Measurements from ENCODE around the gene TNFRSF12A. TPM values are rescaled to one million over a fixed set of nuclear protein-coding genes. Genes with fewer than 3 reads are reported as not detected.
"Not testable (repeated sequence)": the region's sequence is repeated elsewhere in the genome, so short reads cannot be mapped to it uniquely, and the experiment has no call there.

The TNFRSF12A gene
- total and polyA plus RNA-seq, 2 of the 4 experiments (the other 2 are of a cell fraction), result 103 to 304 TPM

GRCh38 chr16:3051494-3051893, 31.3 kb downstream of the TNFRSF12A start:
- H3K9me1 ChIP-seq (ENCODE audit: insufficient read depth, low read length), result peaks cover 3% of the 10 kb centered on the region; the same call in 1 of the 2 replicates
- WGBS, 2 experiments (ENCODE audit: extremely low coverage in 2 of 2, insufficient read length in 1 of 2), result 59% methylated on average over 2 of the region's 9 CpGs; no CpG with 5 or more reads in 1 of the 2 experiments
- intact Hi-C loops (cut with micrococcal nuclease) (no loop called here), in situ Hi-C loops (cut with MboI; ENCODE audit: low sequenced_read_pairs) (no loop called here), dilution Hi-C loops (cut with HindIII; ENCODE audit: low sequenced_read_pairs, unreplicated experiment) (no loop called here)
- H3K4me3 ChIP-seq (ENCODE audit: insufficient read depth, low read depth, low read length), result no peak overlapping the region
- DNase-seq, result no peak
- no peak overlapping the region for H3K18ac ChIP-seq (ENCODE audit: low read depth, low read length)
- H2BK20ac ChIP-seq (ENCODE audit: low read depth, low read length), result no peak overlapping the region
- no peak overlapping the region for H3K14ac ChIP-seq (replicated peaks; ENCODE audit: low read depth, low read length)
- H2AK9ac ChIP-seq (replicated peaks; ENCODE audit: low read depth, low read length, poor library complexity), result no peak overlapping the region
- H3K4ac ChIP-seq (ENCODE audit: low read depth, low read length), result no peak overlapping the region
- no peaks in the 10 kb centered on the region for H4K20me1 ChIP-seq (ENCODE audit: insufficient read depth, low read length)
- no peak overlapping the region for H2BK15ac ChIP-seq (ENCODE audit: low read depth, low read length)
- no peak overlapping the region for H2AK5ac ChIP-seq (ENCODE audit: low read depth, low read length)
- no peak overlapping the region for H4K5ac ChIP-seq (ENCODE audit: low read depth, low read length)
- H3K23ac ChIP-seq (ENCODE audit: low read depth, low read length), result no peak overlapping the region
- H2AFZ ChIP-seq (replicated peaks; ENCODE audit: low read length, poor library complexity), result no peak overlapping the region
- no peak for TF ChIP-seq RAD21 (IDR thresholded peaks at IDR 0.05; ENCODE audit: low read length)
- no peak for TF ChIP-seq RCOR1 (IDR thresholded peaks at IDR 0.05; ENCODE audit: insufficient replicate concordance, low read length)
- no peak for TF ChIP-seq NFE2L2 (IDR thresholded peaks at IDR 0.05; ENCODE audit: low read depth, low read length)
- no peak for TF ChIP-seq RFX5 (IDR thresholded peaks at IDR 0.05; ENCODE audit: low read depth, low read length)
- TF ChIP-seq CEBPB (IDR thresholded peaks at IDR 0.05; ENCODE audit: low read depth, low read length), result no peak
- CTCF ChIA-PET, result no interaction called here
- H3K79me1 ChIP-seq (ENCODE audit: low read depth in 1 of 2, low read length in 2 of 2), result no peaks in the 10 kb centered on the region
- no peak overlapping the region for H2BK120ac ChIP-seq (ENCODE audit: low read depth, low read length)
- POLR2A ChIA-PET (ENCODE audit: unreplicated experiment), result no interaction called here
- peaks cover 39% of the 10 kb centered on the region for H3K27me3 ChIP-seq (ENCODE audit: control insufficient read depth, insufficient read depth, low read length)
- no TSS peak for BruUV-seq (replicated peaks)
- H4K91ac ChIP-seq (ENCODE audit: insufficient read depth, low read depth, low read length), result no peak overlapping the region
- H3K27ac ChIP-seq (ENCODE audit: insufficient read depth, low read length), result no peak overlapping the region
- H3K9ac ChIP-seq (ENCODE audit: low read depth, low read length), result no peak overlapping the region
- no peaks in the 10 kb centered on the region for H3K36me3 ChIP-seq (ENCODE audit: control insufficient read depth, insufficient read depth, low read length)
- H3K56ac ChIP-seq (ENCODE audit: extremely low read depth, insufficient read depth, low read length), result no peak overlapping the region
- no peak overlapping the region for H4K8ac ChIP-seq (ENCODE audit: low read depth in 2 of 2, low read length in 2 of 2)
- H3K4me1 ChIP-seq (ENCODE audit: control insufficient read depth, insufficient read depth, low read length), result no peaks in the 10 kb centered on the region; the same call in 1 of the 2 replicates
- H3K4me2 ChIP-seq (ENCODE audit: low read depth, low read length), result no peak overlapping the region
- no peaks in the 10 kb centered on the region for H3K9me3 ChIP-seq (ENCODE audit: control insufficient read depth, insufficient read depth, low read length)
- no peak for ATAC-seq (ENCODE audit: low read depth)
- H2BK5ac ChIP-seq (ENCODE audit: low read depth, low read length, poor library complexity, severe bottlenecking), result no peak overlapping the region

GRCh38 chr16:3052571-3053329, 32.6 kb downstream of the TNFRSF12A start:
- H3K4me1 ChIP-seq (ENCODE audit: control insufficient read depth, insufficient read depth, low read length); H3K14ac ChIP-seq (replicated peaks; ENCODE audit: low read depth, low read length); H3K4ac ChIP-seq (ENCODE audit: low read depth, low read length); H2BK20ac ChIP-seq (ENCODE audit: low read depth, low read length); H4K20me1 ChIP-seq (ENCODE audit: insufficient read depth, low read length); CTCF ChIA-PET; H2BK120ac ChIP-seq (ENCODE audit: low read depth, low read length); H3K4me2 ChIP-seq (ENCODE audit: low read depth, low read length); H3K9me1 ChIP-seq (ENCODE audit: insufficient read depth, low read length); H4K5ac ChIP-seq (ENCODE audit: low read depth, low read length); H3K36me3 ChIP-seq (ENCODE audit: control insufficient read depth, insufficient read depth, low read length); H2BK15ac ChIP-seq (ENCODE audit: low read depth, low read length); H4K8ac ChIP-seq (ENCODE audit: low read depth in 2 of 2, low read length in 2 of 2); intact Hi-C loops (cut with micrococcal nuclease); in situ Hi-C loops (cut with MboI; ENCODE audit: low sequenced_read_pairs); H2BK5ac ChIP-seq (ENCODE audit: low read depth, low read length, poor library complexity, severe bottlenecking); ATAC-seq (ENCODE audit: low read depth); BruUV-seq (replicated peaks); H2AK5ac ChIP-seq (ENCODE audit: low read depth, low read length); H2AK9ac ChIP-seq (replicated peaks; ENCODE audit: low read depth, low read length, poor library complexity); H3K9ac ChIP-seq (ENCODE audit: low read depth, low read length); H3K18ac ChIP-seq (ENCODE audit: low read depth, low read length); H3K4me3 ChIP-seq (ENCODE audit: insufficient read depth, low read depth, low read length); H2AFZ ChIP-seq (replicated peaks; ENCODE audit: low read length, poor library complexity); dilution Hi-C loops (cut with HindIII; ENCODE audit: low sequenced_read_pairs, unreplicated experiment); H4K91ac ChIP-seq (ENCODE audit: insufficient read depth, low read depth, low read length); POLR2A ChIA-PET (ENCODE audit: unreplicated experiment); H3K79me1 ChIP-seq (ENCODE audit: low read depth in 1 of 2, low read length in 2 of 2); H3K23ac ChIP-seq (ENCODE audit: low read depth, low read length); H3K27ac ChIP-seq (ENCODE audit: insufficient read depth, low read length); H3K56ac ChIP-seq (ENCODE audit: extremely low read depth, insufficient read depth, low read length); DNase-seq; H3K9me3 ChIP-seq (ENCODE audit: control insufficient read depth, insufficient read depth, low read length): not testable (repeated sequence)
- no CpG with 5 or more reads among the region's 12 CpGs for WGBS, 2 experiments (ENCODE audit: extremely low coverage in 2 of 2, insufficient read length in 1 of 2)
- H3K27me3 ChIP-seq (ENCODE audit: control insufficient read depth, insufficient read depth, low read length), result peaks cover 26% of the 10 kb centered on the region

Data from IMR-90 (cell line).